GM04503 (cell line): ENCODE data around the gene RAE1.
"Not testable (repeated sequence)": the region's sequence is repeated elsewhere in the genome, so short reads cannot be mapped to it uniquely, and the experiment has no call there.

Source experiments
- DNase-seq: peaks from one replicate; pipeline ENCODE4 v3.0.0-alpha.2; 2012; ENCODE audit warnings: low read depth

Gene RAE1

DNA sequence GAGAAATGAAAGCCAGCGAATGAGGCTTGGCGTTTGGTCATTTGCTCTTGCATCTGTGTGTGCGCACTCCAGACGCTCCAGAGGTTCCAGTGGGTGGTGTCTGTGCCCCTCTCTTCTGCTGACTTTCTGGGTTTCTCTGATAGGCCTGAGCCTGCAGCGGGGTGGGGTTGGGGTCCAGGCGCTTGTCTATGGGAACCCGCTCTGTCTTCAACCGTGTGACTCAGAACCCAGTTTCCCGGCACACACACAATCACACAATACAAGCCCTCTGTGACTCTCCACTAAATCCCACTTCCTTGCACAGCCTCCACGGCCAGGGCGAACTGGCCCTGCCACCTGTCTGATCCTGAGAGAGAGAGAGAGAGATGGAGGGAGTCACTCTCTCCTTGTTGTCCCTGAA, 64.7 kb downstream of the RAE1 start:
- DNase-seq = no peak

GRCh38 chr20:57416296-57417022, 65.4 kb downstream of the RAE1 start:
- no peak for DNase-seq

DNA sequence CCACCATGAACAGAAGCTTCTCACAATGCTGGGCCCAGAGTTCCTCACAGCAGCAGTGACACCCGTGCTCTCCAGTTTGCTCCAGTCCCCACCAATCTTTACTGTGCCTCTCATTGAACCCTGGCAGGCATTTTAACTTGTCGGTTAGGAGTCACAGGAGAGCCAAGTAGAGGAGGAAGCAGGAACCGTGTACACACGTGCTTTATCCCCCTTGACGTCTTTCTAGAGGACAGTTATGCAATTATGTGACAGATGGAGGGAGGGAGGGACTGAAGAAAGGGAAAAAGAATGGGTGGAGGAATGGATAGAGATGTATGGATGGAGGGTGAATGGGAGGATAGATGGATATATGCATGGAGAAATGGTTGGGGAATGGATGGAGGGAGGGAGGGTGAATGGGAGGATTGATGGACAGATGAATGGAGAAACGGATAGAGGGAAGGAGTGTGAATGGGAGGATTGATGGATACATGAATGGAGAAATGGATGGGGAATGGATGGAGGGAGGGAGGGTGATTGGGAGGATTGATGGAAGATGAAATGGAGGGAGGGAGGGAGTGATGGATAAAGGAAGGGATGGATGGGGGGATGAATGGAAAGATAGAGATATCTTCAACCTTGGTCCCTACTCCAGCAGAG, 66.1 kb downstream of the RAE1 start:
- no peak for DNase-seq

DNA sequence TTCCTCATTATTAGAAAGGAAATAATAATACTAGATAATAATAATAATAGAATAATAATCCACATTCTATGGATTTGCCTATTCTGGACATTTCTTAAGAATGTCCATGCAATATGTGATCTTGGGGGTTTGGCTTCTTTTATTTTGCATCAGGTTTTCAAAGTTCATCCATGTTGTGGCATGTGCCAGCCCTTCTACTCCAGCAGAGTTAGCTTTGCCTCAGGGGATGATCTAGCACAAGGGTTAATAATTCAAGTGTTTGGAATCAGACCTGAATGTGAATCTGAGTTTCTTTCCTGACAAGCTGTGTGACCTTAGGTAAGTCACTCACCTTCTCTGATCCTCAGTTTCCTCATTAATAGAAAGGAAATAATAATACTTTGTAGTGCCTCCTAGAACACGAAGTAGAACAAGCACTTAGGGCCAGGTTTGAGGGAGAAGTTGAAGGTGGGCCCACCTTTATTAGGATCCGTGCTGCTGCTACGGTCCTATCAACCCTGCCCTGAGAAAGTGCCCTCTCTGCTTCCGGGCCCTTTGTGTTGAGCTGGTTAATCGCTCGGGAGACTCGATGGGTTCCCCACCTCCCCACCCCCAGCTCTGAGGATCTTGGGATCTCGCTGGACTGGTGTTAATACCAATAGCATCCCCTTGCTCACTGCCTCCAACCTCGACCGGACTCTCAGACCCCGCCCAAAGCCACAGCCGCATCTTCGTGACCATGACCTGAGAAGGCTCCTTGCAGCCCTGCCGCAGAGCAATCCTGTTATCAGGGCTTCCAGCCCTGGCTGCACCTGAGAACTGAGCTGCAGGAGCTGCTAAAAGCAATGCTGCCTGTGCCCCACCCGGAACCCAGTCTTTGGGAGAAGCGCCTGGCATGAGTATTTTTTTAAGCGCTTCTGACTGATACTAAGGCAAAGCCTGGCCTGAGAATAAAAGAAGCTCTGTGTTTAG, 67.0 kb downstream of the RAE1 start:
- no peak for DNase-seq

DNA sequence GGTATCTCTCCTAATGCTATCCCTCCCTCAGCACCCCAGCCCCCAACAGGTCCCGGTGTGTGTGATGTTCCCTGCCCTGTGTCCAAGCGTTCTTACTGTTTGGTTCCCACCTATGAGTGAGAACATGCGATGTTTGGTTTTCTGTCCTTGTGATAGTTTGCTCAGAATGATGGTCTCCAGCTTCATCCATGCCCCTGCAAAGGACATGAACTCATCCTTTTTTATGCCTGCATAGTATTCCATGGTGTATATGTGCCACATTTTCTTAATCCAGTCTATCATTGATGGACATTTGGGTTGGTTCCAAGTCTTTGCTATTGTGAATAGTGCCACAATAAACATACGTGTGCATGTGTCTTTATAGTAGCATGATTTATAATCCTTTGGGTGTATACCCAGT, 68.4 kb downstream of the RAE1 start:
- not testable (repeated sequence) for DNase-seq

GRCh38 chr20:57420571-57421252, 69.7 kb downstream of the RAE1 start:
- no peak for DNase-seq

DNA sequence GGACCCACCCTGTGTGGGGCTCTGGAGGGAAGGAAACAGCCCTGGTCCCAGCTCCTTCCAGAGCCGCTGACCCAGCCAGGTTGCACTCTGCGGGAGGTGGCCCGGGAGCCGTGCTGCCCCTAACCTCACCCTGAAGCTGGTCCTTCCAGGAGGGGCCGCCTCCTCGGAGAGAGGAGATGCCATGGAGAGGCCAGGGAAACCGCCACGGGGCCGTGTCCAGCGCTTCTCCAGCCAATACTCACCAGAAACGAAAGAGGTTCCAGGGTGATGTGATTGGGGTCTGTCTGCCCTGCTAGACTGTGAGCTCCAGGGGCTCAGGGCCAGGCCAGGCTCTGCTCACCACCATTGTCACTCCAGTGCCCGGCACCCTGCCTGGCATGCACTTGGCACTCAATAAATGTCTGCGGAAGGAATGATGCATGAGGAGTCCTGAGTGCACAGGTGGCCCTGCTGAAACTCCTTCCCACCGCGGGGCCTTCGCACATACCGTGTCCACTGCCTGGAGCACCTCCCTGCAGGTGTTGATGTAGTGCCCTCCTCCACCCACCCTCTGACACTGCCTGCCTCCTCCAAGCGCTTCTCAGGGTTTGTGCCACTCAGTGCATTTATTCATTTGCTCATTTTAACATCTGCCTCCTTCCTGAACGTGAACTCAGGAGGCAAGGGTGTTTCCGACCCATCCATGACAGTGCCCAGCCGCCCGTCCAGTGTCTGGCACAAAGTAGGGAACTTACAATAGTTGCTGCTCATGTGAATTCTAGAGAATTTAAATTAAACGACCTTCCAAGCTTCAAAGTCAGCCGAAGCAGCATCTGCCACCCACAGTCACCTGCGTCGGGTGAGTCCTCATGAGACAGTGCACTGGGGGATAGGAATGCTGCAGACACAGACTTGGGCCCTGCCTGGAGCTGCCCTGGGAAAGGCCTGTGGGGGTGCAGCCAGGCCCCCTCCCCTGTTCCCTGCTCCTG, 70.5 kb downstream of the RAE1 start:
- DNase-seq = no peak

DNA sequence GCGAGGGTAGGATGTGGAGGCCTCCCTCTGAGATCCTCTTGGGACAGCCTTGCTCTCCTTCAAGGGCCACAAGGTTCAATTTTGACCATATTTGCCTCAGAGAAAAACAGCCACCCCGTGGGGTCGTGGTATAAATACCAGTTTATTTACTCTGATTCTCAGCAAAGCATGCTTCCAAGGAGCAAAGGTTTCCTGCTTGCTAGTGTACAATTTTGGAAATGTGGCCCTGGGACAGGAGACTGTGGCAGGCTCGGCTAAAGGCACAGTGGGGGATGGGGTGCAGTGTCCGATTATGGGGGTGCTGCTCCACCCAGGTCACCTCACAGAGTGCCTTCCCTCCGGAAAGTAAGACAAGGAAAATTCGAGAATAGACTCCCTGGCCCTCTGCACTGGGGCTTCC, 71.2 kb downstream of the RAE1 start:
- no peak for DNase-seq

GRCh38 chr20:57425150-57426013, 74.3 kb downstream of the RAE1 start:
- DNase-seq = no peak

DNA sequence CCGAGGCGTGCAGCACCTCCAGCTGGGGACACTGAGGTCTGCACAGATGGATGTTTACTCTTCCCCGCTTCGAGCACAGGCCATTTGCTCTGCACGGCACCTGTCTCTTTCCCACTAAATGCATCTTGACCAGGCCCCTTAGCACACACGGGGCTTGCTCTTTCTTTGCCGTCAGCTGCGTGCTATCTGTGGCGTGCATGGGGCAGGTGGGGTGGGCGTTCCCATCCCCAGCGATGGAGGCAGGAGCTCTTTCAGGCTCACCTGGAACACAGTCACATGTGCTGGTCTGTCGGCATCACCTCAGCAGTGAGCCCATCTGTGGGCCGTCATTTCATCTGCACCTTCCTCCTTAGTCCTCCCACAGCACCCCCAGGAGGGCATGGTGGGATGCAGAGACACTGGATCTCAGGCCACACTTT, 75.2 kb downstream of the RAE1 start:
- DNase-seq = no peak

- no peak for DNase-seq
These were observed 75.8 kb downstream of the RAE1 start for GRCh38 chr20:57426831-57427230.

DNA sequence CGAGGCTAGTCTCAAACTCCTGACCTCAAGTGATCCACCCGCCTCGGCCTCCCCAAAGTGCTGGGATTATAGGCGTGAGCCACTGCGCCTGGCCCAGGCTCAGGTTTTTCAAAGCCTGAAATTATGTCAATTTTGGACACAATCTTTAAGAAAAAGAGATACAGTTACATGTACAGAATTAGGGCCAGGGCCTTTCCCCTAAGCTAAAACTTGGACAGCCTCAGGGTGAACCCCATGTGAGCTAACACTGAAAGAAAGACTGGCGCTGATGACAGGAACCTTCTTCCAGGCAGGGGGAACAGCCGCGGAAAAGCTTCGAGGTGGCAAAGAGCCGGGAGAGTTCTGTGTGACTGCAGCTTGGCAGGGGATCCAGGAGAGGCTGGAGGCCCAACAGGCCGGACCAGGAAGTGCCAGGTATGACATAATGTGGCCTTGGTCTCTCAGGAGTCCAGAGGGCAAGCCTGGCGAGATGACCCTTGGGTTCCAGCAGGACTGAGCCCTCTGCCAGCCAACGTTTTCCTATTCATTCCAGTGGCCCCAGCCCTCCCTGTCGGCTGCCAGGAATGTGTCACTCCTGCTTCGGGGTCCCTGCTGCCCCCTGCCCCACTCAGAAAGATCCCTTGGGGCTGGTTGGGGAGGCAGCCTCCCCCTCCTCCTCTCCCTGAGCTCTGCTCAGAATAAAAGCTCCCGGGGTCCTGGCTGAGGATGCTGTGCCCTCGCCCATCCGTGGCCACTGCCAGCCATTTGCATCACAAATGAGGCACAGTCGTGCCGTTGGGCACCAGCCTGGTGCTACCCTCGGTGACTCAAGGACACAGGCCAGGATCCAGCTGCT, 77.5 kb downstream of the RAE1 start:
- DNase-seq = no peak
